GM12872 (cell line): ENCODE measurements around the gene MAN1C1.

Source experiments
- CTCF ChIP-seq: IDR thresholded peaks from 3 replicates; pipeline ENCODE4 v1.5.1; 2011; ENCODE audit warnings: low read depth, mild to moderate bottlenecking, low read length, moderate library complexity; ENCODE audit not compliant: insufficient read depth

The MAN1C1 gene

DNA sequence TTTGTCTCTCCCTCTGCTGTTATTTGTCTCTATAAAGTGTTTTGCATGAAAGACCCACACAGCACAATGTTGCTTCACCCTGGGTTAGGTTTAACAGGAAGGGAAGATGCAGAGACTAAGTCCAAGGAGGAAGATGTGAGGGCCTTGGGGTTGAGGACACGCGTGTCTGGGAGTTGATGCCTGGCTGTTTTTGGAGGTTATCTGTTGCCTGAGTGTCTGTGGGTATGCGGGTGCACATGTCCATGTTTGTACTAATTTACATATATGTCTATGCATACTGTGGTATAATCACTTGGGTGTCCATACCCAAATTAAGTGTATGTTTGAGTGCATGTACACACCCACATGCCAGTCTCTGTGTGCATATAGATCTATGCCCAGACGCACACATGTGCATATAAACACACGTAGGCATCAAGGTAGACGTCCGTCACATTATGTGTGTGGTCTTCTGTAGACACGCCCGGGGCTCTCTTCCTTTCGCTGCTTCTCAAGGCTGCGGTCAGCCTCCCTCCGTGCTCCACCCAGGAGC is 962 bp upstream of the MAN1C1 start:
- TF ChIP-seq CTCF = no peak

DNA sequence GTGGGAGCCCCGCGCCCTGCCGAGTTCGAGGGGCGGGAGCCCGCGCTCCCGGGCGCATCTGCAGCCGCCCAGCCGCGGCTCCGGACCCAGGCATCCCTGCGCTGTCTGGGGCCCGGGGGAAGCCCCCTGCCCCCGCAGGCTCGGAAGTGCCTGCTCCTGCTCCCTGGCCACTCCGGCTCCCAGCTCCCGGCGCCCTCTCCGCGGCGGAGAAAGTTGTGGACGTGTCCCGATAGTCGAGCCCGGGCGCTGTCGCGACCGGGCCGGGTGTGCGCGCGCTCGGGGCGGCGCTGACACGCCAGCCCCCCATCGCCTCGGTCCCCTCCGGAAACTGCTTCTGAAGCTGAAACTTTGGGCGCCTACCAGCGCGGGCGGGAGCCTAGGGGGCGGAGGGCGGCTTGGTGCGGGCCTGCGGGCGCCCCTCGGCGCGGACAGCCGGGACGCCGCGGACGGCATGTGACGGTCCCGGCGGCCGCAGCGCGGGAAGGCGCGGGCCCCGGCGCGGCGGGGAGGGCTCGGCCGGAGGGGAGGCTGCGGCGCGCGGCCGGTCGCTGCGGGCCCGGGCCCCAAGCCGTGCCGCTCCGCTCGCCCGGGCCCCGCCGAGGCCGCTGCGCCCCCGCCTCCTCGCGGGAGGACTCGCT is 515 bp downstream of the MAN1C1 start:
- TF ChIP-seq CTCF = no peak

- no peak for TF ChIP-seq CTCF
Observed at GRCh38 chr1:25617625-25618432, 1.2 kb downstream of the MAN1C1 start.

GRCh38 chr1:25618433-25618808 is 1.8 kb downstream of the MAN1C1 start:
- no peak for TF ChIP-seq CTCF

DNA sequence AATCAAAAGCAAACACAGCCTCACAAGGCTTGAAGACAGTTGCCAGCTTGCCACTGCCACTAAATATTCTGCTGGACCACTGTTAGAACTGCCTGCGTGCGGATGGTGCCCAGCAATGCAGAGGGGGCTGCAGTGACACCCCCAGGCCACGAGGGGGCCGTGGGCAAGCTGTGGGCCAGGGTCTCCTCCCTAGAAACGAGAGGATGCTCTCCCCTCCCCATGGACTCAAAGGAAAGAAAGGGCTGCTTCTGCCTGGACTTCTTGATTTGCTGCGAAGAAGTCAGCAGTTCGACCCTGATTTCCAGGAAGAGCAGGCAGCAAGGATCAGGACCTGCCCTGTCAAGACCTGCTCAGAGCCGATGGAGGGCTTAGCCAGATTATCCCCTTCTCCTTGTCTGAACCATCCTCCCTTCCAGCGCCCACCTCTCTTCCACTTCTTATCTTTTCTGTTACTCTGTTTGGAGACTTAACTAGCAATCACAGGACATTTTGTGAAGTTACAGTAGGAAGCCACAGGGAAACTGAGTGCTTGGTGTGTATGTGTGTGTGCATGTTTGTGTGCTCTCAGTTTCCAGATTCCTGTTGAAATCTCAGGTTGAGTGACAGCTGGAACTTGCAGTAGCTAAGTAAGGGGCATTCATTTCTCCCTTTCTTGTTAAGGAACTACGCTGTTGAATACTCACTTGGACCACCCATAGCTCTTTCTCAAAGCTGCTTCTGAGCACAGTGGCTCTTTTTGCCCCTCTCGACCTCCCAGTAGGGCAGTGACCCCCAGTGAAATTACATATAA is 2.7 kb downstream of the MAN1C1 start:
- TF ChIP-seq CTCF = peak; percentile 91

GRCh38 chr1:25620211-25620610 is 3.6 kb downstream of the MAN1C1 start:
- TF ChIP-seq CTCF = no peak
